Measurements from ENCODE around the gene GCM1. TPM values are rescaled to one million over a fixed set of nuclear protein-coding genes. Genes with fewer than 3 reads are reported as not detected.

The GCM1 gene
- polyA plus RNA-seq, 3 donors: 0.08 TPM; not detected in 2

- H3K27me3 ChIP-seq (ENCODE audit: control insufficient read depth in 2 of 2, insufficient read depth in 2 of 2, low read length in 2 of 2): no peaks in the 10 kb centered on the region
- H4K20me1 ChIP-seq (ENCODE audit: insufficient read depth, low read length): no peaks in the 10 kb centered on the region
- Mint-ChIP-seq H3K4me3 (no peak overlapping the region), H3K27ac (no peak overlapping the region), H3K4me1 (peaks cover 8% of the 10 kb centered on the region), H3K36me3 (no peaks in the 10 kb centered on the region), H3K27me3 (ENCODE audit: low read depth in 3 of 3) (peaks cover 1 to 8% (median 3%) of the 10 kb centered on the region in 3 donors), H3K9me3 (peaks cover 0 to 3% (median 0%) of the 10 kb centered on the region in 7 donors)
- H2AFZ ChIP-seq (ENCODE audit: insufficient read depth, low read depth, low read length, poor library complexity, severe bottlenecking): no peak overlapping the region
- H3K9me3 ChIP-seq (replicated peaks in 1 of 2; ENCODE audit: control insufficient read depth in 1 of 2, insufficient read depth in 1 of 2, low read length in 2 of 2): no peaks in the 10 kb centered on the region
- H3K36me3 ChIP-seq (replicated peaks in 1 of 2; ENCODE audit: control insufficient read depth in 1 of 2, insufficient read depth in 2 of 2, low read length in 2 of 2): no peaks in the 10 kb centered on the region
- H3K4me1 ChIP-seq (ENCODE audit: control insufficient read depth in 1 of 2, insufficient read depth in 2 of 2, low read length in 2 of 2): no peaks in the 10 kb centered on the region
- DNase-seq: no peak
- WGBS (ENCODE audit: insufficient coverage): no CpG with 5 or more reads among the region's 3 CpGs
- no peak overlapping the region for H3K9ac ChIP-seq (ENCODE audit: insufficient read depth, low read length, poor library complexity, severe bottlenecking)
- H3K4me3 ChIP-seq (replicated peaks in 1 of 3; ENCODE audit: low read depth in 2 of 3, low read length in 3 of 3): no peak overlapping the region
- no peak overlapping the region for H3K4me2 ChIP-seq (replicated peaks; ENCODE audit: extremely low read depth, low read length, poor library complexity, severe bottlenecking)
- H3K27ac ChIP-seq (ENCODE audit: low read depth in 1 of 2, low read length in 2 of 2): no peak overlapping the region
- H3K79me2 ChIP-seq (ENCODE audit: insufficient read depth, low read length): no peaks in the 10 kb centered on the region
- intact Hi-C loops (cut with micrococcal nuclease): no loop called here
- no peak for TF ChIP-seq CTCF (IDR thresholded peaks at IDR 0.05)
These were observed 5.8 kb downstream of the GCM1 start for GRCh38 chr6:53142810-53143209.

- no peaks in the 10 kb centered on the region for H4K20me1 ChIP-seq (ENCODE audit: insufficient read depth, low read length)
- H3K9me3 Mint-ChIP-seq: no peaks in the 10 kb centered on the region
- intact Hi-C loops (cut with micrococcal nuclease): no loop called here
- TF ChIP-seq CTCF (IDR thresholded peaks at IDR 0.05): no peak
- H3K9ac ChIP-seq (ENCODE audit: insufficient read depth, low read length, poor library complexity, severe bottlenecking): no peak overlapping the region
- H3K4me1 Mint-ChIP-seq: peaks cover 7% of the 10 kb centered on the region
- no peaks in the 10 kb centered on the region for H3K36me3 Mint-ChIP-seq
- H3K4me1 ChIP-seq (ENCODE audit: control insufficient read depth in 1 of 2, insufficient read depth in 2 of 2, low read length in 2 of 2): no peaks in the 10 kb centered on the region
- H2AFZ ChIP-seq (ENCODE audit: insufficient read depth, low read depth, low read length, poor library complexity, severe bottlenecking): no peak overlapping the region
- no peak overlapping the region for H3K4me3 ChIP-seq (replicated peaks in 1 of 3; ENCODE audit: low read depth in 2 of 3, low read length in 3 of 3)
- no peaks in the 10 kb centered on the region for H3K9me3 ChIP-seq (replicated peaks in 1 of 2; ENCODE audit: control insufficient read depth in 1 of 2, insufficient read depth in 1 of 2, low read length in 2 of 2)
- H3K36me3 ChIP-seq (replicated peaks in 1 of 2; ENCODE audit: control insufficient read depth in 1 of 2, insufficient read depth in 2 of 2, low read length in 2 of 2): no peaks in the 10 kb centered on the region
- peaks cover 1 to 9% (median 3%) of the 10 kb centered on the region in 3 donors for H3K27me3 Mint-ChIP-seq (ENCODE audit: low read depth in 3 of 3)
- H3K4me2 ChIP-seq (replicated peaks; ENCODE audit: extremely low read depth, low read length, poor library complexity, severe bottlenecking): no peak overlapping the region
- H3K27ac Mint-ChIP-seq: no peak overlapping the region
- no peak overlapping the region for H3K27ac ChIP-seq (ENCODE audit: low read depth in 1 of 2, low read length in 2 of 2)
- H3K4me3 Mint-ChIP-seq: no peak overlapping the region
- H3K27me3 ChIP-seq (ENCODE audit: control insufficient read depth in 2 of 2, insufficient read depth in 2 of 2, low read length in 2 of 2): no peaks in the 10 kb centered on the region
- WGBS (ENCODE audit: insufficient coverage): 50% methylated on average over 3 of the region's 4 CpGs
- peak in 1 of 3 donors; percentile 17 for DNase-seq
- no peaks in the 10 kb centered on the region for H3K79me2 ChIP-seq (ENCODE audit: insufficient read depth, low read length)
These were observed 8.7 kb downstream of the GCM1 start for GRCh38 chr6:53139841-53140413.
